Measurements from ENCODE around the gene CLDN5. TPM values are rescaled to one million over a fixed set of nuclear protein-coding genes. Genes with fewer than 3 reads are reported as not detected.

The CLDN5 gene
- total RNA-seq, 2 experiments from 2014 or later = not detected

DNA sequence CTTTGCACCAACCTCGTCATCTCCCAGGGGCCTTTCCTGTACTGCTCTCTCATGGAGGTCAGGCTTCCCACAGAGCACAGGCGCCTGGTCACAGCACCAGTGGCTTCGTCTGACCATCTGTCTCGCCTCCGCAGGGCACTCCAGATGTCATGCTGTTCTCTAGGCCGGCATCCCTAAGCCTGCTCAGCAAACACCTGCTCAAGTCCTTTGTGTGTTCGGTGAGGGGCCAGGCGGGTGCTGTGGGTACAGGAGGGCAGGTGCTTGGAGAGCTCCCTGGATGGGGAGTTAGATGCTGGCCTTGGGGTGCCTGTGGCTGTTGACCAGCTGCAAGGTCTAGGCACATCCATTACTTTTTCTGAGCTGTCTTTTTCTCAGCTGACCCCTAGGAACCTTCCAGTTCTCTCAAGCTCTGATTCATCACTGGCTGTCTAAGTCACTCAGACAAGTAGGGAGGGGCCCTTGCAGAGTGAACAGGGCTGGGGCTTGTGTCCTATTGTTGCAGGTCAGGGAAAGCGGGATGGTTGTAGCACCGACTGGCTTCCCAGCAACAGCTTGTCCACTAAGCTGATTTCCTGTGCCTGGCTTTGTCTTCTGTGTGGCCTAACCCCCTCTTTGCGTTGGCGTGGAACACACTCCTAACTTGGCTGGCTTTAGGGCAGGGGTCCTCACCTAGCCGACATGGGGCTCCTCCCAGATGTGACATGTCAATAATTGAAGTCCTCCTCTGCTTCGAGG, 9.2 kb downstream of the CLDN5 start:
- CTCF ChIA-PET (ENCODE audit: unreplicated experiment) = interaction anchor here (0.6 kb wide), 1 partner anchor 359 kb away, joined by 4 read pairs; no protein-coding TSS in a partner anchor
- no peak for TF ChIP-seq EZH2phosphoT487 (IDR thresholded peaks at IDR 0.05; ENCODE audit: borderline replicate concordance, low read depth, low read length)
- H3K4me2 ChIP-seq (ENCODE audit: low read length) = no peak overlapping the region
- H3K79me2 ChIP-seq (ENCODE audit: insufficient read depth, low read depth, low read length) = no peaks in the 10 kb centered on the region
- H3K4me3 ChIP-seq (ENCODE audit: low read depth, low read length, poor library complexity, severe bottlenecking) = no peak overlapping the region
- H3K4me1 ChIP-seq (ENCODE audit: insufficient read depth, low read length, poor library complexity, severe bottlenecking) = no peaks in the 10 kb centered on the region
- no peak overlapping the region for H3K27ac ChIP-seq (ENCODE audit: low read depth, low read length, poor library complexity, severe bottlenecking)
- H3K9me2 ChIP-seq (ENCODE audit: insufficient read depth, low read length) = no peaks in the 10 kb centered on the region
- no peaks in the 10 kb centered on the region for H4K20me1 ChIP-seq (ENCODE audit: insufficient read depth, low read length)
- H3K9me3 ChIP-seq (ENCODE audit: low read length) = no peaks in the 10 kb centered on the region
- BruUV-seq (replicated peaks) = no TSS peak
- no peak for DNase-seq (ENCODE audit: low spot score)
- intact Hi-C loops (cut with micrococcal nuclease; ENCODE audit: unreplicated experiment) = no loop called here
- POLR2A ChIA-PET = no interaction called here
- H3K36me3 ChIP-seq (ENCODE audit: insufficient read depth, low read length) = peaks cover 97% of the 10 kb centered on the region
- no peak overlapping the region for H2AFZ ChIP-seq (ENCODE audit: low read length)

DNA sequence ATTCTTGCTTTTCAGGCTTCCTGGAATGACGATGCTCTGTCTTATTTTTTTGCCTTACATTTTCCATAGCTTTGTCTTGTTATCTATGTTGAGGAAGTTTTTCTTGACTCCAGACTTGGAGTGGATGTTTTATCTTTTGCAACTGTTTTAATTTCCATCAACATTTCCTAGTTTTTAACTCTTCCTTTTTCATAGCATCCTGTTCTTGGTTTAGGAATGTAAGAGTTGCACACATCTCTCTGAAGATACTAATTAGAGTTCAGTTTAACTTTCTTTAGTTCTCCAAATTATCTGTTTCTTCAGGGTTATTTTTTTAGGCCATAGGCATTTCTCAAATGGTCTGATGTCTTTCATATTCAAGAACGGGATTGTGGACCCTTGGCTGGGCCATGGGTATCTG, 10.4 kb downstream of the CLDN5 start:
- ChIA-PET POLR2A (no interaction called here), CTCF (ENCODE audit: unreplicated experiment) (no interaction called here)
- intact Hi-C loops (cut with micrococcal nuclease; ENCODE audit: unreplicated experiment) = no loop called here
- no peak overlapping the region for H3K4me2 ChIP-seq (ENCODE audit: low read length)
- H2AFZ ChIP-seq (ENCODE audit: low read length) = no peak overlapping the region
- H3K4me3 ChIP-seq (ENCODE audit: low read depth, low read length, poor library complexity, severe bottlenecking) = no peak overlapping the region
- peaks cover 98% of the 10 kb centered on the region for H3K36me3 ChIP-seq (ENCODE audit: insufficient read depth, low read length)
- TF ChIP-seq, protein P1, sequence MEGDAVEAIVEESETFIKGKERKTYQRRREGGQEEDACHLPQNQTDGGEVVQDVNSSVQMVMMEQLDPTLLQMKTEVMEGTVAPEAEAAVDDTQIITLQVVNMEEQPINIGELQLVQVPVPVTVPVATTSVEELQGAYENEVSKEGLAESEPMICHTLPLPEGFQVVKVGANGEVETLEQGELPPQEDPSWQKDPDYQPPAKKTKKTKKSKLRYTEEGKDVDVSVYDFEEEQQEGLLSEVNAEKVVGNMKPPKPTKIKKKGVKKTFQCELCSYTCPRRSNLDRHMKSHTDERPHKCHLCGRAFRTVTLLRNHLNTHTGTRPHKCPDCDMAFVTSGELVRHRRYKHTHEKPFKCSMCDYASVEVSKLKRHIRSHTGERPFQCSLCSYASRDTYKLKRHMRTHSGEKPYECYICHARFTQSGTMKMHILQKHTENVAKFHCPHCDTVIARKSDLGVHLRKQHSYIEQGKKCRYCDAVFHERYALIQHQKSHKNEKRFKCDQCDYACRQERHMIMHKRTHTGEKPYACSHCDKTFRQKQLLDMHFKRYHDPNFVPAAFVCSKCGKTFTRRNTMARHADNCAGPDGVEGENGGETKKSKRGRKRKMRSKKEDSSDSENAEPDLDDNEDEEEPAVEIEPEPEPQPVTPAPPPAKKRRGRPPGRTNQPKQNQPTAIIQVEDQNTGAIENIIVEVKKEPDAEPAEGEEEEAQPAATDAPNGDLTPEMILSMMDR (conservative IDR thresholded peaks at IDR 0.05; ENCODE audit: low read length) = no peak
- TF ChIP-seq EZH2phosphoT487 (IDR thresholded peaks at IDR 0.05; ENCODE audit: borderline replicate concordance, low read depth, low read length) = no peak
- no peak for DNase-seq (ENCODE audit: low spot score)
- H3K9me3 ChIP-seq (ENCODE audit: low read length) = no peaks in the 10 kb centered on the region
- no TSS peak for BruUV-seq (replicated peaks)
- H3K27ac ChIP-seq (ENCODE audit: low read depth, low read length, poor library complexity, severe bottlenecking) = no peak overlapping the region
- no peaks in the 10 kb centered on the region for H3K4me1 ChIP-seq (ENCODE audit: insufficient read depth, low read length, poor library complexity, severe bottlenecking)
- no peaks in the 10 kb centered on the region for H3K9me2 ChIP-seq (ENCODE audit: insufficient read depth, low read length)
- no peaks in the 10 kb centered on the region for H3K79me2 ChIP-seq (ENCODE audit: insufficient read depth, low read depth, low read length)
- no peaks in the 10 kb centered on the region for H4K20me1 ChIP-seq (ENCODE audit: insufficient read depth, low read length)

DNA sequence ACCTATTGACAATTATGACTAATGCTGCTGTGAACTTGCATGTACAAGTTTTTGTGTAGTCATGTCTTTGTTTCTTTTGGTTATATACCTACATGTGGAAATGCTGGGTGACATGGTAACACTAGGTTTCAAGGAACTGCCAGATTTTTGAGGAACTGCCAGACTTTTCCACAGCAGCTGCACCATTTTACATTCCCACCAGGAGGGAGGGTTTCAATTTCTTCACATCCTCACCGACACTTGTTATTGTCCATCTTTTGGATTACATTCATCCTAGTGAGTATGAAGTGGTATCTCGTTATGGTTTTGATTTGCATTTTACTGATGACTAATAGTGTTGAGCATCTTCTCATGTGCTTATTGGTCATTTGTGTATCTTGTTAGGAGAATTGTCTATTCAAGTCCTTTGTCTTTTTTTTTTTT, 13.3 kb downstream of the CLDN5 start:
- Histone ChIP-seq H4K20me1 (ENCODE audit: insufficient read depth, low read length) (no peaks in the 10 kb centered on the region), H3K9me3 (ENCODE audit: low read length) (no peaks in the 10 kb centered on the region), H3K9me2 (ENCODE audit: insufficient read depth, low read length) (no peaks in the 10 kb centered on the region), H3K36me3 (ENCODE audit: insufficient read depth, low read length) (peaks cover 97% of the 10 kb centered on the region), H3K4me3 (ENCODE audit: low read depth, low read length, poor library complexity, severe bottlenecking) (no peak overlapping the region), H3K4me2 (ENCODE audit: low read length) (no peak overlapping the region), H2AFZ (ENCODE audit: low read length) (no peak overlapping the region), H3K79me2 (ENCODE audit: insufficient read depth, low read depth, low read length) (no peaks in the 10 kb centered on the region), H3K4me1 (ENCODE audit: insufficient read depth, low read length, poor library complexity, severe bottlenecking) (no peaks in the 10 kb centered on the region), H3K27ac (ENCODE audit: low read depth, low read length, poor library complexity, severe bottlenecking) (no peak overlapping the region)
- intact Hi-C loops (cut with micrococcal nuclease; ENCODE audit: unreplicated experiment) = no loop called here
- CTCF ChIA-PET (ENCODE audit: unreplicated experiment) = interaction anchor here (0.6 kb wide), 1 partner anchor 30 kb away, joined by 3 read pairs; no protein-coding TSS in a partner anchor
- no peak for DNase-seq (ENCODE audit: low spot score)
- no TSS peak for BruUV-seq (replicated peaks)
- POLR2A ChIA-PET = no interaction called here
- TF ChIP-seq EZH2phosphoT487 (IDR thresholded peaks at IDR 0.05; ENCODE audit: borderline replicate concordance, low read depth, low read length) = no peak
- TF ChIP-seq, protein P1 (conservative IDR thresholded peaks at IDR 0.05; ENCODE audit: low read length) = no peak

Measured in OCI-LY7 (cell line).